Sigmoid colon (tissue), 7 donors: ENCODE data around the gene C1QL1. TPM values are rescaled to one million over a fixed set of nuclear protein-coding genes. Genes with fewer than 3 reads are reported as not detected.
A peak's percentile ranks its signal among the peaks of the same experiment; 100 is the strongest.

Experiments used
- DNase-seq: peaks from one replicate; pipeline ENCODE4 v3.0.0-alpha.2; 2019
- H3K27ac ChIP-seq, 4 donors: fragments of 200-600 bp; sonication (generic); one replicate each; pipeline ENCODE4 v1.5.1; 2016 to 2019; ENCODE audit warnings: mild to moderate bottlenecking in 1 of 4
- H3K27me3 ChIP-seq, 3 donors: fragments of 200-600 bp; sonication (generic); one replicate each; pipeline ENCODE4 v1.5.1; 2019; ENCODE audit warnings: mild to moderate bottlenecking in 1 of 3
- H3K36me3 ChIP-seq, 4 donors: fragments of 200-600 bp; sonication (generic); one replicate each; pipeline ENCODE4 v1.5.1; 2016 to 2019
- H3K4me1 ChIP-seq, 4 donors: fragments of 200-600 bp; sonication (generic); one replicate each; pipeline ENCODE4 v1.5.1; 2017 to 2019
- H3K4me3 ChIP-seq, 4 donors: fragments of 200-600 bp; sonication (generic); one replicate each; pipeline ENCODE4 v1.5.1; 2017 to 2019; ENCODE audit warnings: mild to moderate bottlenecking in 2 of 4, moderate library complexity in 1 of 4
- H3K9me3 ChIP-seq, 4 donors: fragments of 200-600 bp in 3 of 4; sonication (generic) in 3 of 4; one replicate each; pipeline versions ENCODE4 v1.5.1 to v1.6.1; 2013 to 2019
- CTCF ChIP-seq, 4 experiments: fragments of 450-650 bp in 3 of 4; fragments of 200-600 bp in 1 of 4; IDR thresholded peaks; one replicate each; pipeline ENCODE4 v1.5.1; 2016 to 2019; ENCODE audit warnings: antibody characterized with exemption in 4 of 4, mild to moderate bottlenecking in 3 of 4, moderate library complexity in 2 of 4
- EP300 ChIP-seq, 4 donors: sonication (generic); formaldehyde crosslinking; IDR thresholded peaks; one replicate each; pipeline ENCODE4 v1.6.1; 2017; ENCODE audit warnings: antibody characterized with exemption in 4 of 4
- POLR2A ChIP-seq, 2 donors: fragments of 450-650 bp; IDR thresholded peaks; one replicate each; pipeline ENCODE4 v1.6.1; 2016; ENCODE audit warnings: antibody characterized with exemption in 2 of 2, mild to moderate bottlenecking in 2 of 2, moderate library complexity in 2 of 2
- POLR2AphosphoS5 ChIP-seq, 4 donors: sonication (generic); formaldehyde crosslinking; IDR thresholded peaks; one replicate each; pipeline ENCODE4 v1.6.1; 2017; ENCODE audit warnings: antibody characterized with exemption in 4 of 4
- WGBS, 2 donors: extraction: QIAGEN DNeasy Blood & Tissue Kit; methylation state at CpG; one replicate each; pipeline ENCODE4 v1.1.7; 2013; 5-methylcytosine and 5-hydroxymethylcytosine counted together
- intact Hi-C: fragments of 100-400 bp; cut with DNase I; formaldehyde crosslinking; loops from one replicate; pipeline ENCODE4 v1.15.1; 2023
- polyA plus RNA-seq, 3 donors: library from polyadenylated mRNA; stranded (reverse); fragments of 200-250 nt; gene quantifications; one replicate each; pipeline ENCODE4 v1.2.3, GENCODE V29; 2013
- total RNA-seq, 4 donors: library from RNA; depleted of rRNA; stranded (reverse); fragments of >200 nt; gene quantifications; one replicate each; pipeline ENCODE4 v1.1.0, GENCODE V29; 2016
- donor health status: healthy with polysubstance abuse.
- donor health status: Bipolar disorder and iron deficiency.
- donor health status: healthy.

The C1QL1 gene
- total and polyA plus RNA-seq, 7 donors = 0.41 to 4.3 (median 1.5) TPM; not detected in 1

DNA sequence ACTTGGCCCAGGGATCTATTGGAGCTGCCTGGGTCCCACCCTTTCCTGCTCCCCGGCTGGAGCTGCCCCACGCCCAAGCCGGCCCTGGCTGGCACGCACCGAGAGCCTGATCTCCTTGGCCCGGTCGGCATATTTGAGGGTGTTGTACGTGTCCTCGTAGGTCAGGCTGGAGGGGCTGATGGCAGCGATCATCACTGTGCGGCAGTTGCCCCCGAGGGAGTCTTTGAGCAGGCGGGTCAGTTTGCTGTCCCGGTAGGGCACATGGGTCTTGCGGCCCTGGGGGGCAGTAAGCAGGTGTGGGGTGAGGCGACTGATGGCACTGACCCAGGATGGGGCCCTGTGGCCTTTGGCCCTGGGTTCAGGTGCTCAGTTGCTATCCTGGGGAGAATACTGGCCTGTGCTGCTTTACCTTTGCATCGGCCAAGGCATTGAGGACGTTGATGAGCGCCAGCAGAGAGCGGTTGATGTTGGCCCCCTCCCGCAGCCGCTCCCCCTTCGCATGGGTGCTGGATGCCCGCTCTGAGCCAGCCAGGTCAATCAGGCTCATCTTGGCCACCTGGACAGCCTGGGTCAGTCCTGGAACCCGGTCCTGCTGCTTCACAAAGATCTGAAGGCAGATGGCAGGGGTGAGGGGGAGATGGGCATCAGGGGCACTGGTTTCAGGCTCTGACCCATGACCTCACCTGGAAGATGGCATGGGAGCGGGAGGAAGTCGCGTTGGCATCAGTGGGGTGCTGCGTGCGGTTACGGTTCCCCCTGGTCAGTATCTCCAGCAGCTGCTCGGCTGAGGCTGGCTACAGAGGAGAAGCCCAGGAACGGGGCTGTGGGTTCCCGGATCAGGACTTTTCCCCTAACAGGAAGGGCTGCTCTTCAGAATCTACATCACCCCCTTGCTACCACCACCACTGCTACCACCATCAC lies 34.0 kb downstream of the C1QL1 start:
- TF ChIP-seq EP300 (IDR thresholded peaks at IDR 0.05) (no peak), CTCF (IDR thresholded peaks at IDR 0.05) (no peak), POLR2AphosphoS5 (IDR thresholded peaks at IDR 0.05) (no peak), POLR2A (IDR thresholded peaks at IDR 0.05) (no peak)
- no peaks in the 10 kb centered on the region for H3K4me1 ChIP-seq
- DNase-seq = peak; percentile 43
- no peak overlapping the region for H3K27ac ChIP-seq
- intact Hi-C loops = no loop called here
- no peaks in the 10 kb centered on the region for H3K36me3 ChIP-seq
- no peaks in the 10 kb centered on the region for H3K9me3 ChIP-seq
- WGBS, 2 donors = 96% methylated on average over 34 of the region's 34 CpGs
- H3K4me3 ChIP-seq = no peak overlapping the region
- no peaks in the 10 kb centered on the region for H3K27me3 ChIP-seq

GRCh38 chr17:44932787-44933097 lies 35.4 kb downstream of the C1QL1 start:
- TF ChIP-seq EP300 (IDR thresholded peaks at IDR 0.05) (no peak), POLR2AphosphoS5 (IDR thresholded peaks at IDR 0.05) (no peak), POLR2A (IDR thresholded peaks at IDR 0.05) (no peak), CTCF (IDR thresholded peaks at IDR 0.05) (no peak)
- H3K9me3 ChIP-seq = no peaks in the 10 kb centered on the region
- H3K27me3 ChIP-seq = no peaks in the 10 kb centered on the region
- no peaks in the 10 kb centered on the region for H3K4me1 ChIP-seq
- no peak overlapping the region for H3K4me3 ChIP-seq
- intact Hi-C loops = no loop called here
- peak; percentile 20 for DNase-seq
- no peak overlapping the region for H3K27ac ChIP-seq
- WGBS, 2 donors = 92 to 93% methylated on average over 6 of the region's 6 CpGs
- no peaks in the 10 kb centered on the region for H3K36me3 ChIP-seq

DNA sequence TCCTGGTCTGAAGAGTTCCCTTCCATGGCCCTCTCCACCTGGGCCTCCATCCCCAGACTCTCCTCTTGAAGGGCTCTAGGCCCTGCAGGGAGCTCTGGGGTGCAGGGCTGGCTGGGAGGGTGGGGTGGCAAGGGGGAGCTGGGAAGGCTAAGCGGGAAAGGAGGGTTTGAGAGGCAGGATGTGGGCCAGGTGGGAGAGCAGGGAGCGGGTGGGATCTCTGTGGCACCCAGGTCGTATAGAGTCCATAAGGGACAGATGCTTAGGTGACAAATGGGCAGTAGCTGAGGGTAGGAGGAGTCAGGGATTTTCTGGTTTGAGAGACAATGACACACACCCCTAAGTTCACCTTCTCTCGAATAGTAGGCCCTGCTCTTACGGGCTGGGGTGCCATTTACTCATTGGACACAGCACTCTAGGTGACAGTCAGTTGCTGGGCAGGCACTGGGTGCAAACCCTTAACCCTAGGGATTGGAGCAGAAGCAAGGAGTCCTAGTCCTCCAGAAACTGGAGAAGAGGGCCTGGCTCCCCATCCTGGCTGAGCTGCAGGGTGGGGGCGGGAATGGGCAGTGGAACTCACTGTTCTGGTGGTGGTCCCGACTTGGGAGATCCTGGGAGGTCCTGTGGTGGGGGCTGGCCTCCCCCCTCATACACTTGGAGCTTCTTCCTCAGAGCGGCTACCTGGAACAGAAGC lies 35.9 kb downstream of the C1QL1 start:
- no peaks in the 10 kb centered on the region for H3K4me1 ChIP-seq
- WGBS, 2 donors = 87 to 93% methylated on average over 8 of the region's 8 CpGs
- no peak overlapping the region for H3K27ac ChIP-seq
- no peaks in the 10 kb centered on the region for H3K9me3 ChIP-seq
- DNase-seq = peak; percentile 54
- no peaks in the 10 kb centered on the region for H3K36me3 ChIP-seq
- TF ChIP-seq EP300 (IDR thresholded peaks at IDR 0.05) (no peak), POLR2AphosphoS5 (IDR thresholded peaks at IDR 0.05) (no peak), POLR2A (IDR thresholded peaks at IDR 0.05) (no peak), CTCF (IDR thresholded peaks at IDR 0.05) (no peak)
- no peaks in the 10 kb centered on the region for H3K27me3 ChIP-seq
- no peak overlapping the region for H3K4me3 ChIP-seq
- intact Hi-C loops = no loop called here

DNA sequence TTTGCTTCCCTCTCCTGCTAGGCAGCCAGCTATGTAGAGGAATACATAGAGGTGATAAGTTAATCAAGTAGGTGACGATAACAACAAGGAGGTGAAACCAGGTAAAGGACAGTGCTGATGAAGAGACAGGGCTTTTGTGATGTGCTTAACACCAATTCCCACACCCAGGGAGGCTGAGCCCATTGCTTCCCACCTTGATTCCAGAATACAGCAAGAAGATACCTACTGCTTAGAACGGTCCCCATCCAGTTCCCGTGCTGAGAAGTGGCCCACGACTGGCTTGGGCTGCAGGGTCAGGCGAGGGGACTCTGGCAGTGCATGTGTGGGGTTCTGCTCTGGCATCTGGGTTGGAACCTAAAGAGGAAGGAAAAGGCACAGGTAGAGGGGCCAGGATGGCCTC lies 36.7 kb downstream of the C1QL1 start:
- no peaks in the 10 kb centered on the region for H3K36me3 ChIP-seq
- WGBS, 2 donors = 92 to 94% methylated on average over 5 of the region's 5 CpGs
- H3K4me1 ChIP-seq = no peaks in the 10 kb centered on the region
- H3K9me3 ChIP-seq = no peaks in the 10 kb centered on the region
- no peak overlapping the region for H3K4me3 ChIP-seq
- H3K27ac ChIP-seq = no peak overlapping the region
- peak; percentile 28 for DNase-seq
- TF ChIP-seq EP300 (IDR thresholded peaks at IDR 0.05) (no peak), POLR2AphosphoS5 (IDR thresholded peaks at IDR 0.05) (no peak)
- no peaks in the 10 kb centered on the region for H3K27me3 ChIP-seq
- intact Hi-C loops = no loop called here

GRCh38 chr17:44930667-44931066 lies 37.4 kb downstream of the C1QL1 start:
- H3K36me3 ChIP-seq = no peaks in the 10 kb centered on the region
- no peaks in the 10 kb centered on the region for H3K4me1 ChIP-seq
- intact Hi-C loops = no loop called here
- WGBS, 2 donors = 90 to 94% methylated on average over 6 of the region's 6 CpGs
- H3K4me3 ChIP-seq = no peak overlapping the region
- no peaks in the 10 kb centered on the region for H3K9me3 ChIP-seq
- H3K27ac ChIP-seq = no peak overlapping the region
- TF ChIP-seq CTCF (IDR thresholded peaks at IDR 0.05) (no peak), POLR2A (IDR thresholded peaks at IDR 0.05) (no peak), EP300 (IDR thresholded peaks at IDR 0.05) (no peak), POLR2AphosphoS5 (IDR thresholded peaks at IDR 0.05) (no peak)
- H3K27me3 ChIP-seq = no peaks in the 10 kb centered on the region
- peak; percentile 29 for DNase-seq
